Measurements from ENCODE around the gene C19orf73. TPM values are rescaled to one million over a fixed set of nuclear protein-coding genes. Genes with fewer than 3 reads are reported as not detected.
A peak's percentile ranks its signal among the peaks of the same experiment; 100 is the strongest.

The C19orf73 gene
- total and polyA plus RNA-seq, 2 experiments from 2014 or later = 0.86 to 1.0 TPM

GRCh38 chr19:49106648-49107135 lies 12.3 kb downstream of the C19orf73 start:
- no peak overlapping the region for H2AFZ ChIP-seq
- H3F3A ChIP-seq (ENCODE audit: insufficient read depth) = peaks cover 47% of the 10 kb centered on the region
- in situ Hi-C loops (cut with MboI) = no loop called here
- H3K27me3 ChIP-seq (replicated peaks; ENCODE audit: insufficient read depth) = no peaks in the 10 kb centered on the region
- H3K9me2 ChIP-seq (ENCODE audit: insufficient read depth) = no peaks in the 10 kb centered on the region
- H3K36me3 ChIP-seq (ENCODE audit: low read depth) = peaks cover 34% of the 10 kb centered on the region; the same call in 1 of the 2 replicates
- no peak overlapping the region for H3K9ac ChIP-seq
- no peak overlapping the region for H3K27ac ChIP-seq
- TF ChIP-seq EZH2 (IDR thresholded peaks at IDR 0.05; ENCODE audit: insufficient read depth, poor library complexity, severe bottlenecking) (no peak), EZH2phosphoT487 (IDR thresholded peaks at IDR 0.05; ENCODE audit: insufficient read depth, low read depth) (no peak)
- H3K4me1 ChIP-seq (ENCODE audit: insufficient read depth) = peaks cover 13% of the 10 kb centered on the region
- H3K9me3 ChIP-seq (ENCODE audit: low read depth) = no peaks in the 10 kb centered on the region
- H3K79me2 ChIP-seq (ENCODE audit: insufficient read depth) = peaks cover 5% of the 10 kb centered on the region; the same call in 1 of the 2 replicates
- 67 to 73% methylated on average over 12 of the region's 12 CpGs for WGBS, 2 experiments (ENCODE audit: low coverage in 1 of 2, low lambda C conversion rate in 2 of 2, missing lambda C conversion rate in 2 of 2)
- DNase-seq = peak; percentile 67
- H4K20me1 ChIP-seq (ENCODE audit: insufficient read depth) = no peaks in the 10 kb centered on the region; the same call in 1 of the 2 replicates
- no peak overlapping the region for H3K4me2 ChIP-seq (ENCODE audit: unreplicated experiment)
- H3K4me3 ChIP-seq = no peak overlapping the region

GRCh38 chr19:49104229-49104864 lies 14.6 kb downstream of the C19orf73 start:
- H3K9me2 ChIP-seq (ENCODE audit: insufficient read depth) = no peaks in the 10 kb centered on the region
- DNase-seq = no peak
- no peak overlapping the region for H3K4me3 ChIP-seq
- in situ Hi-C loops (cut with MboI) = no loop called here
- no peaks in the 10 kb centered on the region; the same call in 1 of the 2 replicates for H4K20me1 ChIP-seq (ENCODE audit: insufficient read depth)
- H2AFZ ChIP-seq = no peak overlapping the region
- no peaks in the 10 kb centered on the region for H3K9me3 ChIP-seq (ENCODE audit: low read depth)
- H3K4me1 ChIP-seq (ENCODE audit: insufficient read depth) = no peaks in the 10 kb centered on the region
- peaks cover 23% of the 10 kb centered on the region for H3K79me2 ChIP-seq (ENCODE audit: insufficient read depth)
- H3F3A ChIP-seq (ENCODE audit: insufficient read depth) = peaks cover 25% of the 10 kb centered on the region
- no peak overlapping the region for H3K9ac ChIP-seq
- no peaks in the 10 kb centered on the region for H3K27me3 ChIP-seq (replicated peaks; ENCODE audit: insufficient read depth)
- no peak overlapping the region for H3K4me2 ChIP-seq (ENCODE audit: unreplicated experiment)
- H3K36me3 ChIP-seq (ENCODE audit: low read depth) = peaks cover 37% of the 10 kb centered on the region; the same call in 1 of the 2 replicates
- H3K27ac ChIP-seq = no peak overlapping the region
- TF ChIP-seq EZH2phosphoT487 (IDR thresholded peaks at IDR 0.05; ENCODE audit: insufficient read depth, low read depth) (no peak), EZH2 (IDR thresholded peaks at IDR 0.05; ENCODE audit: insufficient read depth, poor library complexity, severe bottlenecking) (no peak)
- WGBS, 2 experiments (ENCODE audit: low coverage in 1 of 2, low lambda C conversion rate in 2 of 2, missing lambda C conversion rate in 2 of 2) = 76 to 79% methylated on average over 26 to 30 of the region's 30 CpGs

- Histone ChIP-seq H3K27ac (no peak overlapping the region), H3K9me3 (ENCODE audit: low read depth) (no peaks in the 10 kb centered on the region), H3K9ac (no peak overlapping the region), H4K20me1 (ENCODE audit: insufficient read depth) (peaks cover 6% of the 10 kb centered on the region), H3K79me2 (ENCODE audit: insufficient read depth) (peaks cover 31% of the 10 kb centered on the region), H2AFZ (no peak overlapping the region), H3K9me2 (ENCODE audit: insufficient read depth) (no peaks in the 10 kb centered on the region), H3K4me3 (no peak overlapping the region), H3K4me2 (ENCODE audit: unreplicated experiment) (no peak overlapping the region), H3K27me3 (replicated peaks; ENCODE audit: insufficient read depth) (no peaks in the 10 kb centered on the region), H3K36me3 (ENCODE audit: low read depth) (peaks cover 38% of the 10 kb centered on the region), H3K4me1 (ENCODE audit: insufficient read depth) (no peaks in the 10 kb centered on the region), H3F3A (ENCODE audit: insufficient read depth) (peaks cover 16% of the 10 kb centered on the region)
- WGBS, 2 experiments (ENCODE audit: low coverage in 1 of 2, low lambda C conversion rate in 2 of 2, missing lambda C conversion rate in 2 of 2) = 91 to 95% methylated on average over 4 to 33 of the region's 33 CpGs
- in situ Hi-C loops (cut with MboI) = no loop called here
- DNase-seq = no peak
- TF ChIP-seq EZH2phosphoT487 (IDR thresholded peaks at IDR 0.05; ENCODE audit: insufficient read depth, low read depth) (no peak), EZH2 (IDR thresholded peaks at IDR 0.05; ENCODE audit: insufficient read depth, poor library complexity, severe bottlenecking) (no peak)
Observed at GRCh38 chr19:49103331-49104085, 15.4 kb downstream of the C19orf73 start.

GRCh38 chr19:49102303-49102702 lies 16.6 kb downstream of the C19orf73 start:
- peaks cover 43% of the 10 kb centered on the region for H3K79me2 ChIP-seq (ENCODE audit: insufficient read depth)
- H3K4me1 ChIP-seq (ENCODE audit: insufficient read depth) = no peaks in the 10 kb centered on the region
- no peak overlapping the region for H3K9ac ChIP-seq
- H3K27ac ChIP-seq = no peak overlapping the region
- H3F3A ChIP-seq (ENCODE audit: insufficient read depth) = peaks cover 19% of the 10 kb centered on the region
- H3K4me2 ChIP-seq (ENCODE audit: unreplicated experiment) = no peak overlapping the region
- no peak for DNase-seq
- in situ Hi-C loops (cut with MboI) = no loop called here
- H3K36me3 ChIP-seq (ENCODE audit: low read depth) = peaks cover 45% of the 10 kb centered on the region
- H3K4me3 ChIP-seq = no peak overlapping the region
- no peak overlapping the region for H2AFZ ChIP-seq
- 91 to 97% methylated on average over 11 to 12 of the region's 12 CpGs for WGBS, 2 experiments (ENCODE audit: low coverage in 1 of 2, low lambda C conversion rate in 2 of 2, missing lambda C conversion rate in 2 of 2)
- peaks cover 6% of the 10 kb centered on the region for H4K20me1 ChIP-seq (ENCODE audit: insufficient read depth)
- no peaks in the 10 kb centered on the region for H3K27me3 ChIP-seq (replicated peaks; ENCODE audit: insufficient read depth)
- TF ChIP-seq EZH2phosphoT487 (IDR thresholded peaks at IDR 0.05; ENCODE audit: insufficient read depth, low read depth) = no peak
- TF ChIP-seq EZH2 (IDR thresholded peaks at IDR 0.05; ENCODE audit: insufficient read depth, poor library complexity, severe bottlenecking) = no peak
- no peaks in the 10 kb centered on the region for H3K9me3 ChIP-seq (ENCODE audit: low read depth)
- H3K9me2 ChIP-seq (ENCODE audit: insufficient read depth) = no peaks in the 10 kb centered on the region
